ENCODE data around the gene ZBED3.
A peak's percentile ranks its signal among the peaks of the same experiment; 100 is the strongest.

The ZBED3 gene

GRCh38 chr5:77076961-77077828, 9.9 kb downstream of the ZBED3 start:
- FAIRE-seq, result no peak

DNA sequence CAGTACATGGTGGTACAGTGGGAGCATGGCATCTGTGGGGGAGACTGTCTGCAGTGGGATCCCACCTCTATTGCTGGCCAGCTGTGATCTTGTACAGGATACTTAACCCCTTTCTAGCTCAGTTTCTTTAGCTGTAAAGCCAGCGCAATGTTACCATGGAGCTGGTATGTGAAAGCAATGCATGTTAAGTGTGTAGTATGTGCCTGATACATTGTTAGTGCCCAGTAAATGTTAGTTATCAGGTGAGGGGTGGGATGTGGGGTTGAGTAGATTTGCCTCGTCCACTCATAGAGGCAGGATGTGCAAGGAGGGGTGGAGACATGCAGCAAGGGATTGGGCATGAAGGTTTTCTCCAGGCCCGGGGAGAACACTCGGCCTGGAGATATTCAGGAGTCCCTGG, 12.3 kb downstream of the ZBED3 start:
- no peak for FAIRE-seq

- no peak for FAIRE-seq
Observed at GRCh38 chr5:77073667-77074066, 13.4 kb downstream of the ZBED3 start.

DNA sequence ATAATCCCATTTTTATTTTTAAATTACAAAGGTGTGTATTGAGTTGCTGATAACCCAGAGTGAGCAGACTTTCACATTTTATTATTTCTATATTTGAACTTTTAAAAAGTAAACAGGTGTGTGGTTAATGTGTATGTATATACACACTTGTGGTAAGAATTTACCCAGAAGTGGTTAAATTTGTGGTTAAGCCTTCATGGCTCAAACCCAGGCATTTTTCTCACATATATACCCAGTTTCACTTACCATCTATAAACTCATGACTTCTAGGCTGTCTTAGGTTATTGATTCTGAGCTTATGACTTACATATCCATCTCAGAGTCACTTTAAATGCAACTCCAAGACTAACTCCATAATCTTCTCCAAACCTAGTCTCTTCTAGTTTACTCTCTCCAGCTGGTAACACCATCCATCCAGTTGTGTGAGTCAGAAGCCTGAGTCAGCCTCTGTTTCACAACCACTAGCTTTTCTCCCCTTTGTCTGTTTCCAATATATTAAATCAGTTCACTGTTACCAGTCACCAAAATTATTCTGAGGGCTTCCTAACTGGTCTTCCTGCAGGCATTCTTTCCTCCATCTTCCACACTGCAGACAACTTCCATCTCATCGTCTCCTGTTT, 20.2 kb downstream of the ZBED3 start:
- no peak for FAIRE-seq

DNA sequence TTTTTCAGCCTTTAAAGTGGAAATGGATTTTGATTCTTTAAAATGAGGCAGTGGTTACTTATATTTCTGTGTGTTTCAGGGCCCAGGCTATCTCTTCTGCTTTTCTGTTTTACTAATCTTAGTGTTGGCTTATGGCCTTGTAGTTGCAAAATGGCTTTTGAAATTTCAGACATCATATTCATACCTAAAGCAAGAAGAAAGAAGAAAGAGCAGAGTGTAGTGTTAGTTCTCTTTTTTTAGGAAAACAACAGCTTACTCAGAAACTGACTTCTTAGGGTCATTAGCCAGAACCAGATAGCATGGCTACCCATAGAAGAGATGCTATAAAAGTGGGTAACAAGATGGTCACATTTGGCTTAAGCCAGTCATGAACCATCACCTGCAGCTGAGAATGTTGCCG, 20.9 kb downstream of the ZBED3 start:
- no peak for FAIRE-seq

DNA sequence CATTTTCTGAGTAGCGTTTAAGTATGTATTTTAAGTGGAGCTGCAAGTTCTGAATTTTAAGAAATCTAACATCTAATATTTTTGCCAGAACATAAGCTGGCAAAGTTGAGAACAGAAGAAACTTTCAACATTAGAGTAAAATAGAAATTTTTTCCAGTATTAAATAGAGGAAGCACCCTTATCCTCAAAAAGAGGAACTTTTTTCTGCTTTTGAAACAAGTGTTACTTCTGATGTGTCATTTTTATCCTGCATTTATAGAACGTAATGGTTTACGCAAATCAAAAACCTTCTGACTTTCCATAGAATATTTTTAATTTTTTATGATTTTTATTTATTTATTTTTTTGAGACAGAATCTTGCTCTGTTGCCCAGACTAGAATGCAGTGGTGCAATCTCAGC, 21.8 kb downstream of the ZBED3 start:
- FAIRE-seq, result no peak

- peak; percentile 21 for FAIRE-seq
Observed at GRCh38 chr5:77064040-77064439, 23.0 kb downstream of the ZBED3 start.

- FAIRE-seq, result no peak
Observed at GRCh38 chr5:77046416-77047073, 40.5 kb downstream of the ZBED3 start.

DNA sequence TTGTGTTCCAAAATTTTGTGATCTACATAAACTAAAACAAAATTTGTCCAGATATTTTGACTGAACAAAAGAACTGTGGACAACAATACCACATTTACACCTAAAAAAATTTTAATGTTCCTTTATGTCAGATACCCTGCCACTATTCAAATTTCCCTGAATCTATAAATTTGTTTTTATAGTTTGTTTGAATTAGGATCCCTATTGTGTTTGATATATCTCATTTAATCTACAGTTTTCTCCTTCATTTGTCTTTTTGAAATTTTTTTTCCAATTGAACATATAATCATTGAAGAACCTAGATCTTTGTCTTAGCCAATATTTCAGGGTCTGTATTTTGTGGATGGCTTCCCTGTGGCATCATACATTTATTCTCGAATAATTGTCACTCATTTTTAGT, 51.1 kb downstream of the ZBED3 start:
- FAIRE-seq, result no peak

DNA sequence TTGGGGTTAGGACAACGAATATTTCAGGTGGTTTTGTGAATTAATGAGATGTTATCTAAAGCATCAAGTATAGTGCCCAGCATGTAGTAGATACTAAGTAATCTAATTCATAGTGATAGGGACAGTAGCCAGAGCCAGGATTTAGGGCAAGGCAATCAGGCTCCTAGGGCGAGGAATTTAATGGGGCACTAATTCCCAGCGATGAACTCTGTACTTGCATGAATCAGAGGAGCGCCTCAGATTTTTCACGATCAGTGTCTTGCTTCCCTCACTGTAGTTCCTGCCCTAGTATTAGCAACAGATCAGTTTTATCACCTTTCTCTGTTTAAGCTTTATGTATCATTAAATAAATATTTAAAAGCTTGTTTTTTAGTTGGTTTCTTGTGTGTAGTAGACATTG, 53.7 kb downstream of the ZBED3 start:
- no peak for FAIRE-seq

GRCh38 chr5:77032635-77033034, 54.5 kb downstream of the ZBED3 start:
- FAIRE-seq, result no peak

DNA sequence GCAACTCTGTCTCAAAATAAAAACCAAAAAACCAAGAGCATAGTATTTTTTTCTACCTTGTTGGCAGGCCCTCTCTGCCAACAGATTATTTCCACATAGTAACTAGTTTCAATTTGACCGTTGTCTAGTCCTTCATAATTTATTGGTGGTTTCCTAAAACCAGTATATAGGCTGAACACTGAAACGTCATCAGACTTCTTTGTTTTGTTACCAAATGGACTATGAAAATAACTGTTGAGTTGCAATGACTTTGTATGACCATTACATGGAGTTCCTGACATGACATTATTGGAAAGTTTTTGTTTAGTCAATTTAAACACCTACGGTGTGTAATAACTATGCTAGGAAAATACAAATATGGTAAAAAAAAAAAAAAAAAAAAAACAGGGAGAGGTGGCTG, 55.2 kb downstream of the ZBED3 start:
- no peak for FAIRE-seq

GRCh38 chr5:77030097-77031071, 56.7 kb downstream of the ZBED3 start, which contains the start of gene AGGF1:
Gene AGGF1 (plus strand): TSS chr5:77030404. CDS start chr5:77030767, 363 bp downstream.
- FAIRE-seq, result peak; percentile 62

- no peak for FAIRE-seq
Observed at GRCh38 chr5:77029376-77029885, 57.7 kb downstream of the ZBED3 start.

- no peak for FAIRE-seq
Observed at GRCh38 chr5:77028631-77029375, 58.3 kb downstream of the ZBED3 start.

- no peak for FAIRE-seq
Observed at GRCh38 chr5:77024490-77024889, 62.6 kb downstream of the ZBED3 start.

DNA sequence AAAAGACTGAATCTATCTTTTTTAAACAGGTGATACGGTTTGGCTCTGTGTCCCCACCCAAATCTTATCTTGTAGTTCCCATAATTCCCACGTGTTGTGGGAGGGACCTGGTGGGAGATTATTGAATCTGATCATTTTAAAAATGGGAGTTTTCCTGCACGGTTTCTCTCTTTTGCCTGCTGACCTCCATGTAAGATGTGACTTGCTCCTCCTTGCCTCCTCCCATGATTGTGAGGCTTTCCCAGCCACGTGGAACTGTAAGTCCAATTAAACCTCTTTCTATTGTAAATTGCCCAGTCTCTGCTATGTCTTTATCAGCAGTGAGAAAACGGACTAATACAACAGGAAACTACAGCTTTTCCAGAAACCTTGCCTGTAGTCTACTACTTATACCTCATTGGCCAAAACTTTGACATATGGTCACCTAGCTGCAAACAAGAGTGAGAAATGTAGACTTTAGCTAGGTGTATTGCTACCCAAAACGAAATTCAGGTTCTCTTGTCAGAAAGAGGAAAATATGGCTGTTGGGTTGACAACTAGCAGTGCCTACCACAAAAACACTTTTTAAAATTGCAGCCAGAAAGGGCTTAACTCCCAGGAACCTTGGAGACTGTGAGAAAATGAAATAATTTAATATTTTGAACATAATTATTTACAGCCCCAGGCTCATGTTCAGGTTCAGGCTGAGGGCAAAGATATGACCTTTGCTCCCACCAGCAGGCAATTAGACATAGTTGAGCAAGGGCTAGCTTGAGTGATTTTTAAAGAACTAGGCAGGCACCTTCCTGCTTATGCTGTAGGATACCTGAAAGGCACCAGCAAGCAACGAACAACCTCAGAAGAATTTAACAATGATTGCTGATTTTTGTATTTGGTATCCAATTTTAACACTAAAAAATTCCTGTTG, 64.3 kb downstream of the ZBED3 start:
- no peak for FAIRE-seq

All from islet of Langerhans (tissue), 1 donor.